OCI-LY7 (cell line): ENCODE results near the gene COG4.

Experiments
- CTCF ChIP-seq: fragments of 200-600 bp; sonication (generic); conservative IDR thresholded peaks from 2 replicates; pipeline ENCODE4 v1.5.1; 2014; ENCODE audit warnings: mild to moderate bottlenecking, antibody characterized with exemption, low read length, moderate library complexity, mixed read lengths
- EZH2phosphoT487 ChIP-seq: fragments of 200-600 bp; sonication (generic); IDR thresholded peaks from 2 replicates; pipeline ENCODE4 v1.6.1; 2018; ENCODE audit warnings: low read depth, borderline replicate concordance, mild to moderate bottlenecking, mixed run types, antibody characterized with exemption, low read length, moderate library complexity, mixed read lengths

- TF ChIP-seq CTCF (no peak), EZH2phosphoT487 (no peak)
Measured at GRCh38 chr16:70457446-70458166, 65.7 kb downstream of the COG4 start.
